Activated CD4-positive, alpha-beta T cell treated with anti-CD3 and anti-CD28 coated beads, Interleukin-2, Interleukin-4, amounts not matched to agents 100 ng/mL and 50 ng/mL, durations not matched to agents 16 hours and 8 hours (primary cell): ENCODE results near the gene FASTKD1.

Experiments used
- DNase-seq: peaks from one replicate; pipeline ENCODE4 v3.0.0-alpha.2; 2020; ENCODE audit warnings: low spot score

FASTKD1 gene

DNA sequence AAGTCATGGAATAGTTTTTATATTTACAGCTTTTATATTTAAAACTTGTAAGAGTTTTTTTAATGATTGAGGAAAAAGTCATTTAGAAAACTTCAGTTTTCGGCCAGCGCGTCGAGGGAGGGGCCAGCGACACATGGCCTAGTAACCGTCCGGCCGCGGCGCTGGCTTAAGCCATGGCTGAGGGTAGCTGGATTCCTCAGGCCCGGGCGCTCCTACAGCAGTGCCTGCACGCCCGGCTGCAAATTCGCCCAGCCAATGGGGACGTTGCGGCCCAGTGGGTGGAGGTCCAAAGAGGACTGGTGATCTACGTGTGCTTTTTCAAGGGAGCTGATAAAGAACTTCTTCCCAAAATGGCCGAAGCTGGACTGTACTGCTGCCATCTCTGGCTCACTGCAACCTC lies 69.0 kb downstream of the FASTKD1 start:
- no peak for DNase-seq

DNA sequence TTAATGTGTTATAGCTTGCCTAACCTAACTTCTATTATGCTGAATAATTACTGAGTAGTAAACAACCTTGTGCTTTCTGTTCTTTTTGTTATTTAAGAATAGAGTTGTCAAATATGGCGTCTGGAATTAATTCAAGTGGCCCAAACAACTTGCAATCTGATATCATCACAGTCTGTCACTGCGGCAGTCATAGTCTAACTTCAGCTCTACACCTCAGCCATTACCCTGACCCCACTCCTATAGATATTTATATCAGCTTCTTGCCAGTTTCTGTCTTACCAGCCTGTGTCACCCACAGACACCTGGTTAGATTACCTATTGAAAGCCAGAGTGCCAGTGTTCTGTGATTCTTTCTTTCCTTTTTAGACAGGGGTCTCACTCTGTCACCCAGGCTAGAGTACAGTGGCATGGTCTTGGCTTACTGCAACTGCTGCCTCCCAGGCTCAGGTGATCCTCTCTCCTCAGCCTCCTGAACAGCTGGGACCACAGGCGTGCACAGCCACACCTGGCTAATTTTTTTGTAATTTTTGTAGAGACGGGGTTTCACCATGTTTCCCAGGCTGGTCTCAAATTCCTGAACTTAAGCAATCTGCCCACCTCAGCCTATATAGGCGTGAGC lies 78.2 kb downstream of the FASTKD1 start:
- DNase-seq: no peak

DNA sequence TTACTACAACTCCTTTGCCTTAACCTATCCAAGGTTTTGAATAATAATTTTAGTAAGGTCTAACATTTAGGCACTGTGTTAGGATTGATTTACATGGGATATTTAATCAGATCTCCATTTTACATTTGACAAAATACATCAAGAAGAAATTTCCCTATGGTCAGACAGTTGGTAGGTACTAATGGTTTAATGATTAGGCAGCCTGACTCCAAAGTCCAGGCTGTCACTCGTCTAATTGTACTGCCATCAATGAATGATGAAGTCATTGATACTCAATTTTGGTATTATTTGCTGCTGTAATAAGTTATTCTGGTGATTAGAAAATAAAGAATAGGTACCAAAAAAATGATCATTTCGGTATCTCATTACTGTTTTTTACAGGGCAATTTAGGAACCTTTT lies 80.3 kb downstream of the FASTKD1 start:
- DNase-seq: no peak

DNA sequence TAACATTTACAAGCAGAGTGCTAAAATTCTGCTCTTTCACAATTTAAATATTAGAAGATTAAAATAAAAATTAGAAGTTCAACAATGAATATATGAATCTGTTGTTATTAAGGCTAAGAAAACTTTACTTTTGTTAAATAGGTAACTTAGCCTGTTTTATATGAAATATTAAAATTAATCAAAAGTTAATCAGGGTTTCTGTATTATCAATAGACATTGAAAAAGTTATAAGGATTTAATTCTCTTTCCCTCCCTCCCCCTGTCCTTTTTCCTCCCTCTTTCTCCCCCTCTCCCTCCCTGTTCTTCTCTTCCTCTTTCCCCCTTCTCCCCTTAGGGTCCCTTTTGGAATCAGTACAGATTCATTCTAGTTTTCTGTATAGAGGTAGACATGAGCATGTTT lies 82.3 kb downstream of the FASTKD1 start:
- DNase-seq: no peak

DNA sequence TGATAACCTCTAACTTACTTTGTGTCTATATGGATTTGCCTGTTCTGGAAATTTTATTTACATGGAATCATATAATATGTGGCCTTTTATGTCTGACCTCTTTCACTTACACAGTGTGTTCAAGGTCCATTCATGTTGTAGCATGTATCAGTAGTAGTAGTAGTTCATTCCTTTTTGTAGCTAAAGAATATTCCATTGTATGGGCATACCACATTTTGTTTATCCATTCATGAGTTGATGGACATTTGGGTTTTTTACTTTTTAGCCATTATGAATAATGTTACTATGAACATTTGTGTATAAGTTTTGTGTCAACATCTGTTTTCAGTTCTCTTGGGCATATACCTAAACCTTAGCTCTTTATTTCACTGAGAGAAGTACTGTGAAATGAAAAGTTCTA lies 82.8 kb downstream of the FASTKD1 start:
- DNase-seq: no peak

DNA sequence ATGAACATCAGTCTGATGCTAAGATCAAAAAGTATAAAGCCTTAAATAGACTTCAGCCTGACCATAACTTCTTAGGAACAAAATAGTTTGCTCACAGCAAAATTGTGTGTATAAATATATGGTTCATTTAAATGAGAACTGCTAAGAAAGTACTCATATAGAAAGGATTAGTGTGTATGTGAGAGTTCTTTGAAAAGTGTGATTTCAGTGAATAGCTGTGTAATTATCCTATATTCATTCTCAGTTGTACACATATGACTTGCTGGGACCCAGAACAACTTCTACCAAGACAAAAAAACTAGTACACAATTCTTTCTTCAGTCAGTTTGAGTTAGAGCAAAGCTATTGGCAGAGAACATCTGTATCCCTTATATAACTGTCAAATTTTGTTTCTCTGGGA lies 87.2 kb downstream of the FASTKD1 start:
- DNase-seq: no peak

DNA sequence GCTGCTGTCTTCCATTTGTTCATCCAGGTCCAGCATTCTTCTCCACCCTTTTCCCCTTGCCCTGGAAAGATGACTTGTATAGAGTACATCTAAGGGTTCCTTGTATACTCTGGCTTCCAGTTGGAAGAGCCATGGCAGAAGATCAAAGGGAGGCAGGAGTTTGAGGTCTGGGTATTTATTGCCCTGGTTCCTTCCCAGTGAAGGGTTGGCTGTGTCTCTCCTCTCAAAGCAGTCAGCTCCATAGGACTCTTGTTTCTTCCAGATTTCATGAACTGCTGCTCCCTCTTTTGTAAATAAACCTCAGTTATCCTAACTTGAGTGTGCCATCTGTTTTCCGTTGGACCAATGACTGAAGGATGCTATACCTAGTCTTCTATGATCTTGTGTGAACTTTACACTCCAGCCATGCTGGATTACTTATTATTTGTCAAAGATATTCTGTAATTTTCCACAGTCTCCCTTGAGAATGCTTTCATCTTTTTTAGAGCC lies 88.0 kb downstream of the FASTKD1 start:
- DNase-seq: no peak

DNA sequence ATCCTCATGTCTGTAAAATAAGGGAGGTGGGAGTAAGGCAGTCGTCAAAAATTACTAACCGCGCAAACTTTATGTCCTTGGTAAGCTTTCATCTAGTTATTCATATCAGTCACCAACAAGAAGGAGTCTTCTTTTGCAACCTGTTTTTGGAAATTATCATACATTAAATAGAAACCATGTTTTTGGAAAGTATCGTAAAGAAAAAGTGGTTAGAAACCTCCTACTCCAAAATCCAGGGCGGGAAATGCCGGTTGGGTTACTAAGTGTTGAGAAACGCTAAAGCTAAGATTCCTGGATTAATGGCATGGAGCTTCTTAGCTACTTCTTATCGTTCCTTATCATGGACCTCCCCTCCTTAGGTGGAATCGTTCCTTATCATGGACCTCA lies 93.6 kb downstream of the FASTKD1 start:
- no peak for DNase-seq
